Subcutaneous adipose tissue (tissue), 4 donors: ENCODE data around the gene RADIL. TPM values are rescaled to one million over a fixed set of nuclear protein-coding genes. Genes with fewer than 3 reads are reported as not detected.

ENCODE experiments used
- CTCF ChIP-seq: fragments of 450-650 bp; IDR thresholded peaks from one replicate; pipeline ENCODE4 v1.5.1; 2016; ENCODE audit warnings: low read depth, mild to moderate bottlenecking, control low read depth, antibody characterized with exemption, moderate library complexity
- total RNA-seq, 4 donors: library from RNA; depleted of rRNA; stranded (reverse); fragments of >200 nt; gene quantifications; one replicate each; pipeline ENCODE4 v1.1.0, GENCODE V29; 2016

The RADIL gene
- total RNA-seq, 4 donors from 2014 or later: 5.4 to 7.7 (median 6.3) TPM

DNA sequence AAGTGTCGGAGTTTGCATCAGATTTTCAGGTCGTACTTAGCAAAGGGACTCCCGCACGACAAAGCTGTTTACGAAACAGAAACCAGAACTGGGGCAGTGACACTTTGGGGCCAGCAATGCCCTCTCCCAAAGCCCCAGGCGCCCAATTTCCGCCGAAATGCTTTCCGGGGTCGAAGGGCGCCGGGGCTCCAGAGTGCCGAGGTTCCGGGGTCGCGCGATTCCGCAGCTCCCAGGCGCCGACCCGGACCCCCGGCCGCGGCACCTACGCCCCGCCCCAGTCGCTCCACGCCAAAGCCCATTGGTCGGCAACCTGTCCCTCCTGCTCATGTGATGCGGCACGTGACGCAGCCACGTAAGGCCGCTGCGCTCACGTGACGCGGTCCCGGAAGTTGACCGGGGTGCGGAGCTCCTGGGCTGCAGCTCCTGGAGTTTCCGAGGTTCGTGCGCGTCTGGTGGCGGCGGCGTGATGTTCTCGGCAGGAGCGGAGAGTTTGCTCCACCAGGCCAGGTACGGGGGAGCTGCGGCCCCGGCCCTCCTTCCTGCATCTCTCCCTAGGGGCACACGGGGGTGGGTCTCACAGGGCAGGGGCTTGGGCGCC lies 108.2 kb downstream of the RADIL start, which contains the start of gene AP5Z1:
AP5Z1 (plus strand) TSS at position 374 of the 598 bp plus-strand sequence; CDS start at position 467, 93 bp downstream.
- TF ChIP-seq CTCF: no peak

GRCh38 chr7:4774658-4775249 lies 108.8 kb downstream of the RADIL start:
- no peak for TF ChIP-seq CTCF

- no peak for TF ChIP-seq CTCF
Observed at GRCh38 chr7:4774007-4774406, 109.5 kb downstream of the RADIL start.

DNA sequence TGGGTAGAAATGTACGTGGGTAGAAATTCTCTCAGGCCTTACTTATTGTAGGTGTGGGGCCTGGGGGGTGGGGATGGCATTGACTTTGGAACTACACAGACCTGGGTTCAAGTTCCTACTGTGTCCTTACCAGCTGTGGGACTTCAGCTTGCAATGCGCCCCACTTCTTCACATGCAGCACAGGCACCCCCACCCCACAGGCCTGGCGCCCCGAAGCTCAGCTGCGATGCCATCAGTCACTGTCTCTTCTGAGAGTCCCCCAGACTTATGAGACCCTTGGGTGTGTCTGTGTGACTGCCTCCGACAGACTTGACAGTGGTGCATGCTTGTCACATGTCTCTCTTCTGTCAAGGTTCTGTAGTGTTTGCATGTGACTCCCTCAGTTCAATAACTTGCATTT lies 111.2 kb downstream of the RADIL start:
- no peak for TF ChIP-seq CTCF

DNA sequence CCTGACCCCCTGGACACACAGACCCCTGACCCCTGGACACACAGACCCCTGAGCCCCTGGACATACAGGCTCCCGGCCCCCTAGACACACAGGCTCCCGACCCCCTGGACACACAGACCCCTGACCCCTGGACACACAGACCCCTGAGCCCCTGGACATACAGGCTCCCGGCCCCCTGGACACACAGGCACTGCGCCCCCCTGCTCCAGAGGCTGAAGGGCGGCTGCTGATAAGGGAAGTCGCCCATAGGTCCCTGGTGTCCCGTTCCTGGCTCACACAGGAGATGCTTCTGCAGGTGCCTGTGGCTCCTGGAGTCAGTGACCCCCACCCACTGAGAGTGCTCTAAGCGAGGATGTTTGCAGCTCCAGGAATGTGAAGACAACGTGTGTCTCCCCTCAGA lies 111.8 kb downstream of the RADIL start:
- no peak for TF ChIP-seq CTCF

GRCh38 chr7:4770886-4771285 lies 112.6 kb downstream of the RADIL start:
- no peak for TF ChIP-seq CTCF

GRCh38 chr7:4769761-4770160 lies 113.8 kb downstream of the RADIL start:
- no peak for TF ChIP-seq CTCF
